GM19468 (cell line): ENCODE measurements around the gene MAPK9.
"Not testable (repeated sequence)": the region's sequence is repeated elsewhere in the genome, so short reads cannot be mapped to it uniquely, and the experiment has no call there.

Experiments used
- ATAC-seq: cut with Tn5 transposase; IDR thresholded peaks from one replicate; pipeline ENCODE4 v1.9.1; 2021; ENCODE audit warnings: mild to moderate bottlenecking, moderate library complexity, moderate number of reproducible peaks; ENCODE audit not compliant: unreplicated experiment; ENCODE audit errors: extremely low read depth

MAPK9 gene

DNA sequence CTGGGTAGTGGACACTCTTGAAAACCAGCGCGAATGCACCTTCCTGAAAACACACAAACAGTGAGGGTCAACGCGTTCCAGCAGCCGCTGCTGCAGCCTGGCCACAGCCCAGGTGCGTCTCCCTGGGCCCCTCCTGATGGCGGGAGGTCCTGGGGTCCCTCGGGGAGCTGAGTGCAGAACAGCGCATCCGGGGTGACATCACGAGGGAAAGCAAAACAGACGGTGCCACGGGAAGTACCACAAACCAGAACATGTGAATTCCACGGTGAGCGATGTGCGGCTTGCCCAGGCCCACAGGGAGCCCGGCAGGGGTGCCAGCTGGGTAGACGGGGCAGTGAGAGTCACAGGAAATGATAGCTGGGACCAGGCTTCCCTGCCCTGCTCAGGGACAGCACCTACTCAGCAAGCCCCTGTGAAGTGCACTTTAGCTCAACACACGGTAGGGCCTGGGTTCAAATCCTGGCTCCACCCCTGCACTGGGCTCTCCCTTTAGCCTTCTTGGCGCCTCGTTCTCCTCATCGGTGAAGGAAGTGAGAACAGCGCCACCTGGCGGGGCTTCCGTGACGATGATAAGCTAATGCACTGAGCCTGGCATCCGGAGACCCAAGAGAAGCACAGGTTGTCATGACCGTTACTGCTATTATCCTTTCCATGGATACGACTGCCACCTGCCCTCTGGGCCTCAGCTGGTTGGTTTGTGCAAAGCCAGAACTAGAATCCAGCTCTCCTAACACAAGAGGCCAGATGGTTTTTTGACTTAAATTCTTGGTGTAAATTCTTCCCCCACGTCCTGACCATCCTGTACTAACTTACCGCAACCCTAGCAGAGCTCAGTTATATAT is 36.6 kb upstream of the MAPK9 start:
- no peak for ATAC-seq

DNA sequence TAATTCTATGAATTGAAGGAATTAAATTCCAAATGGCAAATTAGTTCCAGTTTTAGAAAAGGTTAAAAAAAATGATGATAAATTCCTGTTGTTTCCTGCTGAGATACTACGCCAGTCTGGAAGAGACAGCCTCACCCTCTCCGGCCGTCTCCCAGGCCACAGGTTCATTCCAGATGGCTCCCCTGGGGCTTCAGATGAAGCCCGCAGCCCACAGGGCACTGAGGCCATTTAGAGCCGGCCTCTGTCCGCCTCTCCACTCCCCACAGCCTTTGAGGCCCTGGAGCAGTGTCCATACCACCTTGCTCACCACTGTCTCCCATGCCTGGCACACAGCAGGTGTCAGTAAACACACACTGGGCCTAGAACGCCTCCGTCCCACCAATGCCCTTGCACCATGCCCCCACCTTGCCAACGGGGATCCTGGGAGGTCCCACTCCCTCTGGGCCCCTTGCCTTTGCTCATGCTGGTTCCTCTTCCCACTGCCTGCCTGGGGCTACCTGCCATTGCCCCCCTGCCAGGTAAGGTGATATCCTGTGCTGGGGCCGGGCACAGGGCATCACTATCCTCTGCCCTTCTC is 35.2 kb upstream of the MAPK9 start:
- no peak for ATAC-seq

DNA sequence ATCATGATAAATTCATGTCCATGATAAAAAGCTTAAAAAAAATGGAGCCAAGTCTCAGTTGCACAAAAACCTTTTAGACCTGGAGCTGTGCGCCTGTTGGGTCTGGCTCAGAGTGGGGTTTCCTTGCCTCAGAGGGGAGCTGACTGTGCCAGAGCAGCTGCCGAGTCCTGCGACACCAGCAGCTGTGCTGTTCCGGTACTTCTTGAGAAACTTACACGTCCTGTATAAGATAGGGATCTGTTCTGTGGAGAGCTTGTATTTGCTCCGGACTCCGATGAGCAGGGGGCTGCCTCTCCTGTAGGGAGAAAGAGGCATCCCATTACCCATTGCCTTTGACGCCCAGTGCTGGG is 32.7 kb upstream of the MAPK9 start:
- ATAC-seq, result no peak

DNA sequence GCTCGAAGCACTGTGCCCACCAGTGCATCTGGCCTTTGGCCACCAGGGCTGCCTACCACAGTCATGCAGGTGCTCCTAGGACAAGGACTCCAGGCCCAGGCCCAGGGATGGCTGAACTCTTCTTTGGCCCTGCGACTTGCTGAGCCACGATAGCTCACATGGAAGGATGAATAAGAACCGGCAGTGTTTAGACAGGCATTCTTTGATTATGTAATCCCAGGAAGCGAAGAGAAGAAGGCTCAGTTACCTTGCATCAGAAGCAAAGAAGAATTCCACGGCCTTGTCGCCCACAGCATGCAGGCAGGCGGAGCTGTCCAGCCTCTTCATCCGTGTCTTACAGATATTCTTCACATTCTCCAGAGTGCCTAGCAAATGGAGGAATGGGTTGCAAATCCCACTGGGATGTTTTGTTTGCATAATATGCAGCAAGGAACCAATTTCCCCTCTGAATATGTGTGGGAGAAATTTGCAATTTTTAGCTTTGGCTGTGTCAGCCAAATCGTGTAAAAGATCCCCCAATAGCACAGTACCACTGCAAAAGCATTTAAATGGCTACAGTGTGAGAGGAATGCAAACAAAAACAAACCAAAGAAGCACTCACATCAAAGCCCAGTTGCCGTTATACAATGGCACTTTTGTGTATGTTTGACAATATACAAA is 32.2 kb upstream of the MAPK9 start:
- no peak for ATAC-seq

- ATAC-seq, result no peak
Measured at GRCh38 chr5:180323160-180323559, 31.3 kb upstream of the MAPK9 start.

DNA sequence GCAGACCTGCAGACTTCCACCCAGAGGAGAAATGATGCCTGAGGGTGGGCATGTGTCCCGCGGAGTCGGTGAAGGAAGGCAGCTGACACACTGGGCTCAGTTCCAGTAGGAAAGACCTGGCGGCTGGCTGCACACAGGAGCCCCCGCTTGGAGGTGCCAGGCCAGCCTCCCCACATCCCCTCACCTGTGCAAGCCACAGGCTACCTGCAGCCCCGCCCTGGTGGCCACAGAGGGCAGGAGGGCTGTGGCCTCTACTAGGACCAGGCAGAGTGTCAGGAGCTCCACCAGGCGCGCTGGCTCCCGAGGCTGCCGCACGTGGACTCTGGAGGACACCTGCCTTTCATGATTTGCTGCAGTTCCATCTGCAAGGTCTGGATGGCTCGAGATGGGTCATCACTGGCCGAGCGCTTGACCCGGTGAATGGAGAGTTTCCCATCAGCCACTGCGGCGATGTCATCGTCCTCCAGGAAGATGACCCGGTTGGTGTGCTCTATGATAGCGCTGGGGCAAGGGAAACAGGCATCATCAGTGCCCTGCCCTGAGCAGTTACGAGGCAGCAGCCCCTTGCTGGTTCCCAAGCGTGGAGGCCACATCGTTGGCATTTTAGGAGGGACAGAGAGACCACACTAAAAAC is 26.7 kb upstream of the MAPK9 start:
- ATAC-seq, result no peak

- ATAC-seq, result no peak
Measured at GRCh38 chr5:180316586-180316985, 24.7 kb upstream of the MAPK9 start.

DNA sequence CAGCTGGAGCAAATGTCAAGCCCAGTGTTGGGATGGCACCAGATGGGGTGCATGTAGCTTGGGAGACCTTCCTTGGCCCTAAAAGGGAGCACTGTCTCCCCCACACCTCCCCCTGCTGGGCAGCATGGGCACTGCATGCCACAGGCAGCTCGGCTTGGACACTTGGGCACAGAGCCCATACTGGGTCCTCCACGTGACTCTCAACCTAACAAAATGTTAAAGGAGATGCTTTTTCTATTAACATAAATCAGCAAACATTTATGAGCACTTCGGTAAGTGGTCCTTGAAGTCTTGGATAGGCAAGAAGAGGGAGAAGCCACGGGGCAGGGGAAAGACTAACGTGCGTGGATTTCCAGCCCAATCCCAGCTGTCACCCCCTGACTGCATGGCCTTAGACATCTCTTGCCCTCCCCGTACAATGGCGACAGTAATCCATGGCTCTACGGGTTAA is 23.9 kb upstream of the MAPK9 start:
- ATAC-seq, result peak; percentile 26

DNA sequence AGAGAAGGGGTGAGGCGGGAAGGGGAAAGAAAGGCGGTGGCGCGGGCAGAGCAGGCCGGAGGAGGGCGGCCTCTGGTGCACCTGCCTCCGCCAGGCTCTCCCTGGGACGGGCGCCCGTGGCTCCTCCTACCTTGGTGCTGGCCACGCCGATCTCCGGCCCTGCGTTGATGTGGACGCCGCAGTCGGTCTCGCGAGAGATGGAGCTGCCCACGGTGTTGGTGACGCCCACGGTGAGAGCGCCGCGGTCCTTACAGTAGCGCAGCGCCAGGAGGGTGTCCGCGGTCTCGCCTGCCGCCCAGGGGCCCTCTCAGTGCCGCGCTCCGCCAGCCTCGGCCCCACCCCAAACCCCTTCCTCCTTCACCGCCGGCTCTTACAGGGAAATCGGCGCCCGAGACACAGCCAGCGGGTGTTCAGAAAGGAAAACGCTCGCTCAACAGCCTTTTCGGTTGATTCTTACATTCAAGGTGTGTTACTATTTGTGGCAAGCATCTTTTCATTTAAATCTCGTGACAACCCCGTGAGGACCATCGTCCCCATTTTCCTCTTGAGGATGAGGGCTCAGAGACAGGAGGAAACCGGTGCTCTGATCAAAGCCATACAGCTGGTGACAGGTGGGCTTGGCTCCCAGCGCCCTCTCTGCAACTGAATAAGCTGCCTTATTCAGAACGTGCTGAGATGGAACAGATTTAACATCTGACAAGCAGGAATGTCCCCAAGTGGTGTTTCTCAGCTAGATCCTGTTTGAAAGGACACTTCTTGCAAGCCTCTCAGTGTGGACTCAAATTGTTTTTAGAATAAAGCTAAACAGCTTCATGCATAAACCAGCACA is 22.0 kb upstream of the MAPK9 start:
- ATAC-seq, result no peak

- no peak for ATAC-seq
Measured at GRCh38 chr5:180311216-180311615, 19.3 kb upstream of the MAPK9 start.

GRCh38 chr5:180306796-180307195 is 14.9 kb upstream of the MAPK9 start:
- no peak for ATAC-seq

- ATAC-seq, result no peak
Measured at GRCh38 chr5:180305481-180305880, 13.6 kb upstream of the MAPK9 start.

- ATAC-seq, result no peak
Measured at GRCh38 chr5:180304431-180305375, 12.8 kb upstream of the MAPK9 start.

GRCh38 chr5:180304016-180304292 is 12.1 kb upstream of the MAPK9 start:
- ATAC-seq, result no peak

DNA sequence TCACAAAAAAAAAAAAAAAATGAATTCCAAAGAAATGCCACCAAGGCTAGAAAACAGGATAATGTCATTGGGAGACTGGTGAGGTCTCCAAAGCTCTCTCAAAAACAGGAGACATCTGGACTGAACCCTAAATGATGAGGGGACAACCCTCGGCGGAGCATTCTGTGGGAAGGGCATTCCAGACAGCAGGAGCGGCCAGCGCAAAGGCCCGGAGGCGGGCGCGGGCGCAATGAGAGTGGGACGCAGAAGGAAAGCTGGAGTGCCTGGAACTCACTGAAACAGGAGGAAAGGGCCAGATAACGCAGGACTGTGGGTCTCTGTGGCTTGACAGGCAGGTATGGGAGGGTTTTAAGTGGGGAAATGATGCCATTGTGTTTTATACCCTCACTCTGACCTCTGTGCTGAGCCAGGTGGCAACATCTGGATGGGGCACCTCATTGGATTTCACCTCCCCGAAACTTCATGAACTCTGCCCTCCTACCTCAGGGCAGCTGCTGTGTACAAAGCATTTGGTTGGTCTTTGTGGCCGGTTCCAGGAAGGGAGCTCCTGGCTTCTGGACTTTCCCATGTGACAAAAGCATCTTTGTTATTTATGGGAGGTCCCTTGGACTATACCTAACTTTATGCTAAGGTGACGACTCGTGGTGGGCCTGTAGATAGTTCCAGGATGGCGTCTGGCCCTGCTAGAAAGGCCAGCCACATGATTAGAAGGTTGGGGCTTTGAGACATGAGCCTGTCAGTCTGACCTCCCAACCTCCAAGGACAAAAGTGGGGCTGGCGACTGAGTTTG is 11.5 kb upstream of the MAPK9 start:
- ATAC-seq, result no peak

DNA sequence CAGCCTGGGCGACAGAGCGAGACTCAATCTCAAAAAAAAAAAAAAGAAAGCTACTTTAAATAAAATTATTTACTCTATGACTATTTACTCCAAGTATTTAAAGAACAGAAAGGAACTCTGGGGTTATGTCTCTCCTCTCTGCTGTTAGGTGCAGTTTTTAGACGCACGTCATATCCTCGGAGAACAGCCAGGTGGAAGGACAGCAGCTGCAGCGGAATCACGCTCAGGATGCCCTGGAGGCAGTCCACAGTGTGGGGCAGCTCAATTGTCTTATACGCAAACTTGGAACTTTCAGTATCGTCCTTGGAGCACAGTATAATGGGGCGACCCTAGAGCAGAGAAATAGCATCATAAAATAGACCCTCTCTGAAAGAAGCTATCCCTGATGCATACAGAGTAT is 10.4 kb upstream of the MAPK9 start:
- ATAC-seq, result no peak

DNA sequence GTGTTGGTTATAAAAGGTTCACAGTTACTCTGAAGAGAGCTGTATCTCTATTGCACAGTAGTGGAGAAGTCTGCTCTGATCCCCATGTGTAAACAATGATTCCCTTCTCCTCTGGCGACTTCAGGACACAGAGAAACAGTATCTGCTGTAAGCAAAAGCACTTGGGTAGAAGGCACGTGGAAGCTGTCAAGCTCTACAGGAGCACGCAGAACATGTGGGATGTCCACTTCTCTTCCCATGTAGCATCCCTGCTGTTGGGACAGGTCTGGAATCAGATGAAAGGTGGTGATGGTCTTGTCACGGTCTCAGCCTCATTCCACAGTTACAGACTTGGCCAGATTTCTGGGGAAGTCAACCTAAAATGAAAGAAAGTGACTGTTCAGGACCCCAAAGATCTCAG is 9.4 kb upstream of the MAPK9 start:
- no peak for ATAC-seq

DNA sequence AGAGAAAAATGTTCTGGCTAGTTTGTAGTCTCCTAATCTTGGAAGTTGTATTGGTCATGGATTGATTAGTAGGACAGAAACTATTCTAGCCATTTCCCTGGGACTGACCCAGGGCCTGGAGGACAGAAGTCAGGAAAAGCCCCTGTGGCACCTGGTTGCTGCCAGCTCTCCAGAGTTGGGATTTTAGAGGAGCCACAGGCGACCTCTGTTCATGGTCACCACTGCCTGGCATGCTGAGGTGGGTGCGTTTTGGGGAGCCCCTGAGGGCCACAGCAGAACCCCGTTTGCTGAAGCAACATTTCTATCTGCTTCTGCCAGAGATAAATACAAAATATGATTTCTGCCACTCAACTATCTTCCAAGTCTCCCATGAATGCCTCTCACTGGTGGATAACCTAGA is 7.6 kb upstream of the MAPK9 start:
- no peak for ATAC-seq

GRCh38 chr5:180299014-180299413 is 7.1 kb upstream of the MAPK9 start:
- ATAC-seq, result not testable (repeated sequence)
